H1 (cell line): Measurements from ENCODE around the gene HSPD1. TPM values are rescaled to one million over a fixed set of nuclear protein-coding genes. Genes with fewer than 3 reads are reported as not detected.

Experiments
- CTCF ChIA-PET: fragments of 300-600 bp; sonication (Branson Sonifier 250); formaldehyde crosslinking; loops from one replicate; lab custom pipeline; 2021; ENCODE audit not compliant: partially characterized antibody; lab: Charles Lee
- POLR2A ChIA-PET: fragments of 300-600 bp; sonication (Branson Sonifier 250); formaldehyde crosslinking; loops from one replicate; lab custom pipeline; 2021; ENCODE audit warnings: inconsistent platforms; ENCODE audit not compliant: partially characterized antibody; lab: Charles Lee
- DNase-seq, 2 experiments: peaks; one replicate each; pipeline versions ENCODE4 v3.0.0 to v3.0.0-alpha.2; 2010 to 2022; ENCODE audit warnings: low spot score in 2 of 2, low read depth in 1 of 2, mixed read lengths in 1 of 2
- FAIRE-seq: peaks from 2 replicates; lab custom pipeline; 2011; peaks lifted over from hg19 to GRCh38; lab: Jason Lieb, UNC
- H2AFZ ChIP-seq: 2 replicates; pipeline ENCODE4 v1.8.1; 2012; ENCODE audit warnings: low read length, inconsistent platforms
- H2AK5ac ChIP-seq: 2 replicates; pipeline ENCODE4 v1.6.1; 2013; ENCODE audit warnings: low read depth, low read length
- H2BK120ac ChIP-seq: replicated peaks from 2 replicates; pipeline ENCODE3; 2013; ENCODE audit warnings: low read depth, low read length, inconsistent platforms
- H2BK12ac ChIP-seq: 2 replicates; pipeline ENCODE4 v1.6.1; 2013; ENCODE audit warnings: low read depth, low read length
- H2BK15ac ChIP-seq: 2 replicates; pipeline ENCODE4 v1.6.1; 2013; ENCODE audit warnings: low read length
- H2BK20ac ChIP-seq: 2 replicates; pipeline ENCODE4 v1.6.1; 2013; ENCODE audit warnings: low read length
- H2BK5ac ChIP-seq: 2 replicates; pipeline ENCODE4 v1.6.1; 2013; ENCODE audit warnings: low read depth, low read length
- H3K14ac ChIP-seq: 2 replicates; pipeline ENCODE4 v1.6.1; 2013; ENCODE audit warnings: inconsistent platforms; ENCODE audit not compliant: insufficient read length
- H3K18ac ChIP-seq: 2 replicates; pipeline ENCODE4 v1.6.1; 2013; ENCODE audit warnings: low read length; ENCODE audit errors: extremely low read depth
- H3K23ac ChIP-seq: 2 replicates; pipeline ENCODE4 v1.6.1; 2013; ENCODE audit warnings: inconsistent platforms; ENCODE audit not compliant: insufficient read length
- H3K23me2 ChIP-seq: 2 replicates; pipeline ENCODE4 v1.6.1; 2013; ENCODE audit warnings: low read depth, low read length
- H3K27ac ChIP-seq: 2 replicates; pipeline ENCODE4 v1.6.1; 2011; ENCODE audit warnings: low read depth, low read length, inconsistent platforms
- H3K27me3 ChIP-seq, 4 experiments: replicated peaks in 1 of 4; 1 replicate in 1 of 4; 2 replicates in 3 of 4; pipeline versions ENCODE4 v1.6.1 to v1.8.1; 2011 to 2013; ENCODE audit warnings: low read length in 3 of 4, mild to moderate bottlenecking in 3 of 4, inconsistent platforms in 2 of 4, mixed read lengths in 2 of 4, moderate library complexity in 1 of 4; ENCODE audit not compliant: control insufficient read depth in 3 of 4, insufficient read depth in 3 of 4; ENCODE audit errors: extremely low read depth in 1 of 4
- H3K36me3 ChIP-seq, 4 experiments: 2 replicates each; pipeline versions ENCODE4 v1.6.1 to v1.8.1; 2011 to 2013; ENCODE audit warnings: mild to moderate bottlenecking in 4 of 4, low read length in 3 of 4, moderate library complexity in 2 of 4, control low read depth in 1 of 4, inconsistent platforms in 1 of 4; ENCODE audit not compliant: insufficient read depth in 4 of 4, control insufficient read depth in 2 of 4
- H3K4ac ChIP-seq: replicated peaks from 2 replicates; pipeline ENCODE3; 2013; ENCODE audit warnings: low read length, low read depth, mixed read lengths, inconsistent platforms; ENCODE audit not compliant: insufficient read length
- H3K4me1 ChIP-seq, 4 experiments: replicated peaks in 1 of 4; 1 replicate in 1 of 4; 2 replicates in 3 of 4; pipeline versions ENCODE4 v1.6.1 to v1.8.1; 2011 to 2013; ENCODE audit warnings: low read length in 3 of 4, inconsistent platforms in 2 of 4, mixed read lengths in 1 of 4; ENCODE audit not compliant: insufficient read depth in 4 of 4, control insufficient read depth in 3 of 4
- H3K4me2 ChIP-seq, 2 experiments: 2 replicates each; pipeline versions ENCODE4 v1.6.1 to v1.8.1; 2011 to 2013; ENCODE audit warnings: low read depth in 2 of 2, low read length in 2 of 2, control low read depth in 1 of 2, inconsistent platforms in 1 of 2, mild to moderate bottlenecking in 1 of 2; ENCODE audit not compliant: insufficient read depth in 1 of 2
- H3K4me3 ChIP-seq, 4 experiments: fragments of 200-600, 300-600 bp in 1 of 4; sonication (generic), shearing (Covaris generic), sonication (Bioruptor Twin) in 1 of 4; 2 replicates each; pipeline versions ENCODE4 v1.5.1 to v1.8.1; 2011 to 2016; ENCODE audit warnings: low read length in 4 of 4, low read depth in 3 of 4, control low read depth in 2 of 4, inconsistent platforms in 2 of 4, mild to moderate bottlenecking in 2 of 4, mixed read lengths in 1 of 4, moderate library complexity in 1 of 4; ENCODE audit not compliant: insufficient read depth in 2 of 4; ENCODE audit errors: extremely low read depth in 1 of 4
- H3K56ac ChIP-seq: replicated peaks from 2 replicates; pipeline ENCODE3; 2013; ENCODE audit warnings: low read depth, mild to moderate bottlenecking, mixed read lengths, low read length, inconsistent platforms; ENCODE audit not compliant: insufficient read length
- H3K79me1 ChIP-seq: 2 replicates; pipeline ENCODE4 v1.6.1; 2013; ENCODE audit warnings: low read depth, low read length, control low read depth
- H3K79me2 ChIP-seq, 2 experiments: 2 replicates each; pipeline versions ENCODE4 v1.6.1 to v1.8.1; 2012 to 2013; ENCODE audit warnings: low read length in 2 of 2, mild to moderate bottlenecking in 2 of 2, inconsistent platforms in 1 of 2; ENCODE audit not compliant: insufficient read depth in 2 of 2, control insufficient read depth in 1 of 2
- H3K9ac ChIP-seq, 4 experiments: replicated peaks in 1 of 4; 1 replicate in 1 of 4; 2 replicates in 3 of 4; pipeline versions ENCODE4 v1.6.1 to v1.8.1; 2011 to 2013; ENCODE audit warnings: low read depth in 3 of 4, low read length in 3 of 4, control low read depth in 2 of 4, mild to moderate bottlenecking in 2 of 4, moderate library complexity in 2 of 4, inconsistent platforms in 1 of 4; ENCODE audit errors: extremely low read depth in 1 of 4
- H3K9me3 ChIP-seq, 2 experiments: 2 replicates each; pipeline versions ENCODE4 v1.6.1 to v1.8.1; 2012 to 2013; ENCODE audit warnings: mild to moderate bottlenecking in 2 of 2, moderate library complexity in 2 of 2, control low read depth in 1 of 2, inconsistent platforms in 1 of 2, low read depth in 1 of 2, low read length in 1 of 2, mixed read lengths in 1 of 2; ENCODE audit not compliant: insufficient read depth in 2 of 2
- H4K20me1 ChIP-seq, 2 experiments: replicated peaks in 1 of 2; 2 replicates each; pipeline versions ENCODE3 to v1.8.1; 2011 to 2013; ENCODE audit warnings: inconsistent platforms in 2 of 2, low read length in 2 of 2, mild to moderate bottlenecking in 1 of 2; ENCODE audit not compliant: insufficient read depth in 2 of 2, control insufficient read depth in 1 of 2
- H4K5ac ChIP-seq: 2 replicates; pipeline ENCODE4 v1.6.1; 2013; ENCODE audit warnings: low read length, low read depth, mixed read lengths, inconsistent platforms; ENCODE audit not compliant: insufficient read length
- H4K8ac ChIP-seq: 2 replicates; pipeline ENCODE4 v1.8.0; 2013; ENCODE audit warnings: mild to moderate bottlenecking, moderate library complexity, low read length, inconsistent platforms; ENCODE audit not compliant: insufficient read depth; ENCODE audit errors: extremely low read depth
- H4K91ac ChIP-seq: replicated peaks from 2 replicates; pipeline ENCODE3; 2013; ENCODE audit warnings: low read length, mixed read lengths, inconsistent platforms; ENCODE audit not compliant: insufficient read length
- HDAC6 ChIP-seq: IDR thresholded peaks from one replicate; pipeline ENCODE4 v1.7.1; 2012; ENCODE audit warnings: low read depth, mild to moderate bottlenecking, inconsistent platforms, low read length, moderate library complexity
- KDM1A ChIP-seq: fragments of 200-600, 300-600 bp; sonication (generic); IDR thresholded peaks from 2 replicates; pipeline ENCODE4 v1.7.1; 2016; ENCODE audit warnings: mild to moderate bottlenecking, low read length, borderline replicate concordance
- RNF2 ChIP-seq: fragments of 200-900, 300-1000 bp; sonication (generic); IDR thresholded peaks from 2 replicates; pipeline ENCODE4 v1.7.1; 2016; ENCODE audit warnings: borderline replicate concordance, low read depth, mild to moderate bottlenecking, antibody characterized with exemption, low read length; ENCODE audit not compliant: poor library complexity, severe bottlenecking; ENCODE audit errors: missing control alignments
- RXRA ChIP-seq: IDR thresholded peaks from 2 replicates; pipeline ENCODE4 v1.6.1; 2011; ENCODE audit warnings: low read depth, mild to moderate bottlenecking, low read length, moderate library complexity; ENCODE audit not compliant: insufficient read depth
- SUZ12 ChIP-seq: fragments of 200-600 bp; sonication (generic); IDR thresholded peaks from 2 replicates; pipeline ENCODE4 v1.6.1; 2012; ENCODE audit warnings: mild to moderate bottlenecking, inconsistent platforms, low read length, moderate library complexity, mixed read lengths
- TAF1 ChIP-seq: IDR thresholded peaks from 2 replicates; pipeline ENCODE4 v1.6.1; 2011; ENCODE audit warnings: mild to moderate bottlenecking, low read depth, low read length
- TAF7 ChIP-seq: optimal IDR thresholded peaks from 2 replicates; pipeline ENCODE3; 2011; ENCODE audit warnings: low read depth, mild to moderate bottlenecking, inconsistent platforms, low read length, moderate library complexity, borderline replicate concordance
- WGBS, 2 experiments: shearing (Covaris generic) in 1 of 2; methylation state at CpG; one replicate each; pipeline versions ENCODE4 v1.1.6 to v1.1.7; 2013 to 2015; ENCODE audit warnings: low lambda C conversion rate in 2 of 2, mixed read lengths in 2 of 2, inconsistent platforms in 1 of 2, low coverage in 1 of 2, missing lambda C conversion rate in 1 of 2; ENCODE audit not compliant: insufficient replicate concordance in 2 of 2, insufficient coverage in 1 of 2, insufficient read length in 1 of 2; ENCODE audit errors: extremely low coverage in 1 of 2, missing lambda C conversion rate in 1 of 2; 5-methylcytosine and 5-hydroxymethylcytosine counted together
- polyA plus RNA-seq, 7 experiments: library from polyadenylated mRNA; depleted of rRNA in 3 of 7; stranded (reverse) in 5 of 7; unstranded in 2 of 7; fragments of >200 nt in 5 of 7; fragments of 200-250 nt in 2 of 7; gene quantifications; 1 replicate in 5 of 7; 2 replicates in 1 of 7; 4 replicates in 1 of 7; pipeline versions ENCODE4 v1.2.1 to v1.2.3, GENCODE V29; 2011 to 2013; ENCODE audit warnings: missing spikeins in 2 of 7, mixed read lengths in 2 of 7
- total RNA-seq: library from RNA; stranded (reverse); fragmentation: NEBNext Ultra II Directional; extraction: Animal tissue kit (Norgen Biotek cat#: 25700); gene quantifications from 2 replicates; pipeline ENCODE4 v1.2.1, GENCODE V29; 2021
- TF ChIP-seq, protein P1 (sequence below): IDR thresholded peaks from 2 replicates; pipeline ENCODE4 v1.6.1; 2011; ENCODE audit warnings: low read length, improper control_type of control experiment
- TF ChIP-seq, protein P2 (sequence below), 3 experiments: IDR thresholded peaks; 1 replicate in 2 of 3; 2 replicates in 1 of 3; pipeline versions ENCODE4 v1.5.1 to v1.6.1; 2011; ENCODE audit warnings: low read length in 3 of 3, mild to moderate bottlenecking in 3 of 3, inconsistent platforms in 2 of 3, low read depth in 1 of 3, moderate library complexity in 1 of 3; ENCODE audit not compliant: insufficient read depth in 1 of 3; ENCODE audit errors: control extremely low read depth in 1 of 3

The HSPD1 gene
- total and polyA plus RNA-seq, 2 of the 8 experiments (the other 6 are each of a cell fraction or from before 2014, with no cell fraction given): 221 to 1,108 TPM

DNA sequence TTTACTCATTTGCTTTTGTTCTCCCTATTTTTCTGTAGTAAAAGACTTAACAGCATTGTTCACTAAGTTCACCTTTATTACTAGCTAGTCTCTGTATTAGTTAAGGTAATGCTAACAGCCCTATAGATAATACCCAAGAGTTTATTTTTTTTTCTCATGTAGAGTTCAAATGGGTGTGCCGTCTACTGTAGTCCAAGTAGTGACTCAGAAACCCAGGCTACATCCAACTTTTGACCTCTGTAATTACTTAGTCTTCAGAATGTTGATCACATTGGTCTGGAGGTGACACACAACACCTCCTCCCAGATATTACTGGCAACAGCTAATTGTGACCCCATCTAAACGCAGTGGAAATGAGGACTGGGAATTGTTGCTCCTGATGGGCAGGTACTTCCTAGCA, 38.6 kb downstream of the HSPD1 start:
- ChIA-PET POLR2A (interaction anchor here (0.9 to 1.4 kb wide), 3 partner anchors 16 to 55 kb away, joined by 3 to 4 read pairs (median 3); partner anchors contain the start of gene MOB4), CTCF (interaction anchor here (1.3 kb wide), 1 partner anchor 36 kb away, joined by 3 read pairs; no protein-coding TSS in a partner anchor)
- H4K20me1 ChIP-seq: peaks cover 0 to 4% of the 10 kb centered on the region in 2 experiments
- H3K79me2 ChIP-seq: peaks cover 4 to 26% of the 10 kb centered on the region in 2 experiments; a peak in 3 of 4 replicates
- H3K4me1 ChIP-seq: no peaks in the 10 kb centered on the region
- no peak for FAIRE-seq
- peaks cover 0 to 26% (median 8%) of the 10 kb centered on the region in 4 experiments; a peak in 4 of 8 replicates for H3K36me3 ChIP-seq
- no peak overlapping the region for H4K91ac ChIP-seq
- H2BK12ac ChIP-seq: no peak overlapping the region
- WGBS, 2 experiments: 92% methylated on average over 2 of the region's 2 CpGs; no CpG with 5 or more reads in 1 of the 2 experiments
- no peak overlapping the region for H3K4ac ChIP-seq
- no peak overlapping the region for H2BK20ac ChIP-seq
- no peak overlapping the region for H3K4me3 ChIP-seq
- H3K27me3 ChIP-seq: no peaks in the 10 kb centered on the region
- no peak overlapping the region for H4K5ac ChIP-seq
- H3K9me3 ChIP-seq: no peaks in the 10 kb centered on the region
- DNase-seq: no peak
- H2BK120ac ChIP-seq: no peak overlapping the region
- no peak overlapping the region for H3K23ac ChIP-seq
- H2BK5ac ChIP-seq: no peak overlapping the region
- no peak overlapping the region for H3K9ac ChIP-seq
- no peak overlapping the region for H3K14ac ChIP-seq
- H3K27ac ChIP-seq: no peak overlapping the region
- no peak overlapping the region for H2AK5ac ChIP-seq
- H3K18ac ChIP-seq: no peak overlapping the region
- H3K23me2 ChIP-seq: no peaks in the 10 kb centered on the region
- H2AFZ ChIP-seq: no peak overlapping the region
- H3K56ac ChIP-seq: no peak overlapping the region
- no peak overlapping the region for H4K8ac ChIP-seq
- no peak overlapping the region for H3K4me2 ChIP-seq
- no peaks in the 10 kb centered on the region for H3K79me1 ChIP-seq
- no peak overlapping the region for H2BK15ac ChIP-seq
- no peak for TF ChIP-seq TAF7
- TF ChIP-seq, protein P1, sequence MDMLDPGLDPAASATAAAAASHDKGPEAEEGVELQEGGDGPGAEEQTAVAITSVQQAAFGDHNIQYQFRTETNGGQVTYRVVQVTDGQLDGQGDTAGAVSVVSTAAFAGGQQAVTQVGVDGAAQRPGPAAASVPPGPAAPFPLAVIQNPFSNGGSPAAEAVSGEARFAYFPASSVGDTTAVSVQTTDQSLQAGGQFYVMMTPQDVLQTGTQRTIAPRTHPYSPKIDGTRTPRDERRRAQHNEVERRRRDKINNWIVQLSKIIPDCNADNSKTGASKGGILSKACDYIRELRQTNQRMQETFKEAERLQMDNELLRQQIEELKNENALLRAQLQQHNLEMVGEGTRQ: no peak
- TF ChIP-seq KDM1A: no peak
- TF ChIP-seq, protein P2, sequence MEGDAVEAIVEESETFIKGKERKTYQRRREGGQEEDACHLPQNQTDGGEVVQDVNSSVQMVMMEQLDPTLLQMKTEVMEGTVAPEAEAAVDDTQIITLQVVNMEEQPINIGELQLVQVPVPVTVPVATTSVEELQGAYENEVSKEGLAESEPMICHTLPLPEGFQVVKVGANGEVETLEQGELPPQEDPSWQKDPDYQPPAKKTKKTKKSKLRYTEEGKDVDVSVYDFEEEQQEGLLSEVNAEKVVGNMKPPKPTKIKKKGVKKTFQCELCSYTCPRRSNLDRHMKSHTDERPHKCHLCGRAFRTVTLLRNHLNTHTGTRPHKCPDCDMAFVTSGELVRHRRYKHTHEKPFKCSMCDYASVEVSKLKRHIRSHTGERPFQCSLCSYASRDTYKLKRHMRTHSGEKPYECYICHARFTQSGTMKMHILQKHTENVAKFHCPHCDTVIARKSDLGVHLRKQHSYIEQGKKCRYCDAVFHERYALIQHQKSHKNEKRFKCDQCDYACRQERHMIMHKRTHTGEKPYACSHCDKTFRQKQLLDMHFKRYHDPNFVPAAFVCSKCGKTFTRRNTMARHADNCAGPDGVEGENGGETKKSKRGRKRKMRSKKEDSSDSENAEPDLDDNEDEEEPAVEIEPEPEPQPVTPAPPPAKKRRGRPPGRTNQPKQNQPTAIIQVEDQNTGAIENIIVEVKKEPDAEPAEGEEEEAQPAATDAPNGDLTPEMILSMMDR (IDR thresholded peaks at IDR 0.05; ENCODE audit: control extremely low read depth in 1 of 3, insufficient read depth in 1 of 3, low read depth in 1 of 3, low read length in 3 of 3): no peak
- TF ChIP-seq RNF2: no peak
- no peak for TF ChIP-seq HDAC6
- no peak for TF ChIP-seq RXRA
- TF ChIP-seq SUZ12: no peak
- TF ChIP-seq TAF1: no peak
